DMS53 treated with DMSO at 0.1 percent for 48 hours (cell line): ENCODE results near the gene GSK3A.

ENCODE experiments used
- DNase-seq: peaks from one replicate; lab custom pipeline; 2025; ENCODE audit not compliant: unreplicated experiment; lab: John Stamatoyannopoulos, UW

The GSK3A gene

GRCh38 chr19:42281146-42281826 lies 38.9 kb upstream of the GSK3A start:
- no peak for DNase-seq

- DNase-seq, result no peak
Observed at GRCh38 chr19:42280815-42281145, 38.4 kb upstream of the GSK3A start.

DNA sequence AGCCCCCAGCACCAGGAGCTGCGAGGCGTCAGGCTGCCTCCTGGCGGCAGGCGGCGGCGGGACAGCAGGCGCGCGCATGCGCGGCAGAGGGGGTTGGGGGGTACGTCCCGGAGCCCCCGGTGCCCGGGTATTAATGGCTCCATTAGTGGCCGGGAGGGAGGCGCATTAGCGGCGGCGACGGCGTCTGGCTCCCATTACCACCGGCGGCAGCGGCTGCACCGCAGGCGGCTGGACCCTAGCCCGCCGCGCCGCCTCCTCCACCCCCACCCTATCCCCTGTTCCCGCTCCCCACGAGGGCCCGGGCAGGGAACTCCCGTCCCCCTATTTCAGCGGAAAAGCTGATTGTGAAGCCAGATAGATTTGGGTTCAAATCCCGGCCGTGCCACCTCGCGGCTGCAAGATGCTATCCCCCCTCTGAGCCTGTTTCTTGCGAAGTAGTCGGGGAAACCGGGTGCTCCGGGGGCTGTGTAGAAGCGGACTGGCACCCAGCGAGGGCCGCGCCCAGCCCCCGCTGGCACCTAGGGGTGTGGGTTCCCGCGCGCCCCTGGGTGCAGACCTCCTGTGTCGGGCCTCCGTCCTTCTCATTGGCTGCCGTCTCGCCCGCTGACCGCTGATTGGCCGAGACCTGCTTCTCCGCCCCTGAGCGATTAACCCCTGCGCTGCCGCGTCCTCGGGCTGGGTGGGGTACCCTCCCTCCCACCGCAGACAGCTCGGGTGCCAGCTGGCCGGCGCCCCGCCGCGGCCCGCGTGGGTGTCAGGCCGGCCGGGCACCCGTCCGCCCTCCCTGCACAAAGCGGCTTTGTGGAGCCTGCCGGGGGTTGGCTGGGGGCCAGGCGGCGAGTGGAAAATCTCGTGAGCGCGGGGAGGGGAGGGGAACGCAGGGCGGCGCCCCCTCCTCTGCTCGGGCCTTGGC lies 37.8 kb upstream of the GSK3A start:
- peak; percentile 49 for DNase-seq

GRCh38 chr19:42279155-42279901 lies 36.9 kb upstream of the GSK3A start:
- DNase-seq, result peak; percentile 38

GRCh38 chr19:42278452-42279154 lies 36.2 kb upstream of the GSK3A start:
- DNase-seq, result no peak

DNA sequence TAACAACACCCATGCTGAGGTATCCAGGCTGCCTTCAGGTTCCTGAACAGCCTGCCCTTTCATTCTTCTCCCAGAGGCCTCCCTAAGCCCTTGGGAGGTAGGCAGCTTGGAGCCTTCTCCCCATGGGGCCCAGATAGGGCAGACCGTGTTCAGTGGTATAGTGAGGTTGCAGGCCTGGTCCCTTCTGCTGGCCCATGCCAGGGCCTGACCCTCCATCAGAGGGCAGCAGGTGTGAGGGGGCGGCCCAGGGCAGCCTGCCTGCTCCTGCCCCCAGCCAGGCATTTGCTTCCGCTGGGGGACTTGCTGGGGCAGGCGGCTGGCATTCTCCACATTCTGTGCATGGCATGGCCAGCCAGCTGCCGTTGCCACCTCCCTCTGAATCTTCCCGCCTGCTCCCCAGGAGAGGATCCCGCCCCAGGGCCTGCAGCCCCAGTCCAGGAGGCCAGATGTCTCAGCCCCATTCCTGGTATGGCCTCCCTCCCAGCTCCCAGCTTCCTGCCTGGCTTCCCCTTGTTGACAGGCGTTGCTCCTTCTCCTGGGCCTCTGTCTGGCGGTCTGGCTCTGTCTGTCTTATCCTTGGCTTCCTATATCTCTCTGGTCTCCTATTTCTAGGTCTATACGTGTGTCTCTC lies 35.5 kb upstream of the GSK3A start:
- DNase-seq, result no peak

- no peak for DNase-seq
Observed at GRCh38 chr19:42276821-42277220, 34.4 kb upstream of the GSK3A start.

DNA sequence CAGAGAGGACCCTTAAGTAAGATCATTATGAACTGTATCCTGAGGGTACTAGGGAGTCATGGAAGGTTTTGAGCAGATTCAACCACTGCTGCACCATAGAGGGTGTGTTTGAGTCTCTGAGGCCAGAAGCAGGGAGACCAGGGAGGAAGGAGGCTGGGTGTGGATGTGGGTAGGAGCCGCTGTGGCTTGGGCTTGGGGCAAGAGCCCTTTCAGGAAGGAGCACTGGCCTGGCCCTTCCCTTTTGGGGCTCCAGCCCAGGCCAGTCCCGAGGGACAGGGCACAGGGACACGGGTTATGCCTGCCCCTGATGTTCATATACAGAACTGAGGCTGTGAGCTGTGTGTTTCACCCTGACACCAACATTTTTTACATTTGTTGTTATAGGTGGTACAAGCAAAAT lies 33.9 kb upstream of the GSK3A start:
- DNase-seq, result no peak

DNA sequence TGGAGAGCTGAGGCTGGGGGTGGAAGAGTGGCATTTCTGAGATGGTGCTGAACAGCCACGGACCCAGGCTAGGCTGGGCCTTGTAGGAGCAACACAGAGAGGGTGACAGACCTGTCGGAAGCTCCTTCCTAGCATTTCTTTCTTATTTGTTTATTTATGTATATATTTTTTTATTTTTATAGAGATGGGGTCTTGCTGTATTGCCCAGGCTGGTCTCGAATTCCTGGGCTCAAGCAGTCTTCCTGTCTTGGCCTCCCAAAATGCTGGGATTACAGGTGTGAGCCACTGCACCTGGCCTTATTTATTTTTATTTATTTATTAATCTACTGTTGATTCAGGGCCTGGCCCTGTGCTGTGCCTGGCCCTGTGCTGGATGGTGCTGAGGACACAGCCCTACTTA lies 33.1 kb upstream of the GSK3A start:
- no peak for DNase-seq

- DNase-seq, result no peak
Observed at GRCh38 chr19:42275103-42275502, 32.7 kb upstream of the GSK3A start.

DNA sequence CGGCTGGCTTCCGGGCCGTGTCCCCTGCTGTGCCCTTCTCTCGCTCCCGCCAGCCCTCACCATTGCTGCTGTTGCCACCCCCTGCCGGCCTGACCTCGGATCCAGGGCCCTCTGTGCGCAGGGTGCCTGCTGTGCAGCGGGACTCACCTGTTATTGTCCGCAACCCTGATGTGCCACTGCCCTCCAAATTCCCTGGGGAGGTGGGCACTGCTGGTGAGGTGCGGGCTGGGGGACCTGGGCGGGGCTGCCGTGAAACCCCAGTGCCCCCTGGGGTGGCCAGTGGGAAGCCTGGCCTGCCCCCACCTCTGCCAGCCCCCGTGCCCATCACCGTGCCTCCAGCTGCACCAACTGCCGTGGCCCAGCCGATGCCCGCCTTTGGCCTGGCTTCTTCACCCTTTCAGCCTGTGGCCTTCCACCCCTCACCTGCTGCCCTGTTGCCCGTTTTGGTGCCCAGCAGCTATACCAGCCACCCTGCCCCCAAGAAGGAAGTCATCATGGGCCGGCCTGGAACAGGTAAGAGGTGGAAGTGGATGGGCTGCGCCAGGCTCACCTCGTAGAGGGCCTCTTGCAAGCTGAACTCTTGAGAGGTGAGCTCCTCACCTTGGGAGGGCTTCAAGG lies 31.8 kb upstream of the GSK3A start:
- no peak for DNase-seq

GRCh38 chr19:42273407-42274064 lies 31.1 kb upstream of the GSK3A start:
- no peak for DNase-seq

DNA sequence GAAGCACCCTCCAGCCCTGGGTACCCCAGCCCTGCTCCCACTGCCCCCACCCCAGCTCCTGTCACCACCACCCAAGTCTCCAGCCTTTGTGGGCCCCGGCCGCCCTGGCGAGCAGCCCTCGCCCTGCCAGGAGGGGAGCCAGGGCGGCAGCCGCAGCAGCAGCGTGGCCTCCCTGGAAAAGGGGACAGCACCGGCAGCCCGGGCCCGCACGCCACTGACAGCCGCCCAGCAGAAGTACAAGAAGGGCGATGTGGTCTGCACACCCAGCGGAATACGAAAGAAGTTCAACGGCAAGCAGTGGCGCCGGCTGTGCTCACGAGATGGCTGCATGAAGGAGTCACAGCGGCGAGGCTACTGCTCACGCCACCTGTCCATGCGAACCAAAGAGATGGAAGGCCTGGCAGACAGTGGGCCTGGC lies 30.6 kb upstream of the GSK3A start:
- DNase-seq, result no peak

DNA sequence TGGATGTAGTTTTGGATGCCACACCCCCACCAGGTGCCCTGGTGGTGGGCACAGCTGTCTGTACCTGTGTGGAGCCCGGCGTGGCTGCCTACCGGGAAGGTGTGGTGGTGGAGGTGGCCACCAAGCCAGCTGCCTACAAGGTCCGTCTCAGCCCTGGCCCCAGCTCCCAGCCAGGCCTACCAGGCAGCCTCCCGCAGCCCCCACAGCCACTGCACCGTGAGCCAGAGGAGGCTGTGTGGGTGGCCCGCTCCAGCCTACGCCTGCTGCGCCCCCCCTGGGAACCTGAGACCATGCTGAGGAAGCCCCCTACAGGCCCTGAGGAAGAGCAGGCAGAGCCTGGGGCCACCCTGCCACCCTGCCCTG lies 30.1 kb upstream of the GSK3A start:
- DNase-seq, result no peak

DNA sequence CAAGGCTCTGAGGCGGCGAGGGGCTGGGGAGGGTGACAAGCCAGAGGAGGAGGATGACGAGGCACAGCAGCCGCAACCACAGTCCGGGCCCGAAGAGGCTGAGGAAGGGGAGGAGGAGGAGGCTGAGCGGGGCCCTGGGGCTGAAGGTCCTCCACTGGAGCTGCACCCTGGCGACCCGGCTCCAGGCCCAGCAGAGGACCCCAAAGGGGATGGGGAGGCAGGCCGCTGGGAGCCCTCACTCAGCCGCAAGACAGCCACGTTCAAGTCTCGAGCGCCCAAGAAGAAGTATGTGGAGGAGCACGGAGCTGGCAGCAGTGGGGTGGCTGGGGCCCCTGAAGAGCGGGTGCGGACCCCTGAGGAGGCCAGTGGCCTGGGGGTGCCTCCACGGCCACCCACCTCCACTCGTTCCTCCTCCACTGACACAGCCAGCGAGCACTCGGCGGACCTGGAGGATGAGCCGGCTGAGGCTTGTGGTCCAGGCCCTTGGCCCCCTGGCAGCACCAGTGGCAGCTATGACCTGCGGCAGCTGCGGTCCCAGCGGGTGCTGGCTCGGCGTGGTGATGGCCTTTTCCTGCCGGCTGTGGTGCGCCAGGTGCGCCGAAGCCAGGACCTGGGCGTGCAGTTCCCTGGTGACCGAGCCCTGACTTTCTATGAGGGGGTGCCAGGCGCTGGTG lies 29.6 kb upstream of the GSK3A start:
- DNase-seq, result no peak

GRCh38 chr19:42271045-42271419 lies 28.6 kb upstream of the GSK3A start:
- no peak for DNase-seq

- no peak for DNase-seq
Observed at GRCh38 chr19:42270346-42271044, 28.1 kb upstream of the GSK3A start.

GRCh38 chr19:42269478-42270345 lies 27.3 kb upstream of the GSK3A start:
- no peak for DNase-seq
